ENCODE measurements around the gene DDX17. TPM values are rescaled to one million over a fixed set of nuclear protein-coding genes. Genes with fewer than 3 reads are reported as not detected.

Gene DDX17
- total RNA-seq, 1 donor from 2014 or later, result 742 TPM

DNA sequence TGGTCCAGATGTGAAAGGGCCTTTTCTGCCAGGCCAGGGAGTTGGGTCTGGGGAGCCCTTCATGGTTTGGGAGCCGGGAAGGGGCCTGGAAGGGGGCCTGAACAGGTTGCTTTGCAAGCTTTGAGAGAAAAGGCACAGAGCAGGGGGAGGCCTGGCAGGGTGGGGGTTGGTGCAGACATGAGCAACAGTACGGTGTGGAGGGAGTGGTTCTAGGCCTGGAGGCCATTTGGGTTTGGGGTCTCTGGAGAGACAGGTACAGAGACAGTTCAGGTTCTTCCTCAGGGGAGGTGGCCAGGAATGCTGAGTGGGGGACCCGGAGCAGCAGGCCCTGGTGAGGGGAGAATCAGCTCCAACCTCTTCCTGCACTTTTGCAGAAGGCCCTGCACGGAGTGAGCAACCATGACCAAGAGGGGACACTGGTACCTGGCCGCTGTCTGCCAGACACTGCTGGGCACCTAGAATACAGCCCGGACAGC is 36.8 kb downstream of the DDX17 start:
- peak; percentile 51 for DNase-seq (ENCODE audit: low spot score)
- intact Hi-C loops (cut with DNase I), result no loop called here

GRCh38 chr22:38468443-38469305 is 37.4 kb downstream of the DDX17 start:
- ATAC-seq, result peak; percentile 15
- peak; percentile 57 for DNase-seq (ENCODE audit: low spot score)
- intact Hi-C loops (cut with DNase I), result no loop called here

More for the DNA sequence above, 36.8 kb downstream of the DDX17 start:
- no peak for ATAC-seq

GRCh38 chr22:38467904-38468442 is 38.1 kb downstream of the DDX17 start, which contains the start of gene KDELR3:
Gene KDELR3, plus strand, starts transcription at chr22:38468096. Its CDS starts 138 bp downstream, at chr22:38468234.
- peak; percentile 86 for ATAC-seq
- peak; percentile 86 for DNase-seq (ENCODE audit: low spot score)
- intact Hi-C loops (cut with DNase I), result no loop called here

DNA sequence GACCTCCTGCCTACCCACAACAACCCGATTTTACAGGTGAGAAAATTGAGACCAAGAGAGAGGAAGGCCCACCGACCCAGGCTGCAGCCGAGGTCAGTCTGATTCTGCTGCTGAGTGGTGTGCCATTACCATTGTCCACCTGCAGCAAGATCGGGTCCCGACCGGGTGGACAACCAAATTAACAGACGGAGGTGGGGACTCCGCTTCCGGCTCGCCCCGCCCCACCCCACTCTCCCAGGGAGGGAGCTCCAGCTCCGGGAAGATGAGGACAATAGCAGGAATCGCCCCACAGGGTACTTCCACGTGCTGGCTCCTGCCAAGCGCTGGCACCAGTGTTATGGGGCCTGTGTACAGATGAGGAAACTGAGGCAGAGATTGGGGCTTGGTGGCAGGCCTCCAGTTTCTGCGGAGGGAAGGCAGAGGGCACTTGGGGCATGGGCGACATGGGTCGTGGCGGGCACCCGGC is 38.6 kb downstream of the DDX17 start:
- peak; percentile 61 for DNase-seq (ENCODE audit: low spot score)
- peak; percentile 12 for ATAC-seq
- intact Hi-C loops (cut with DNase I), result no loop called here

- DNase-seq (ENCODE audit: low spot score) (no peak), ATAC-seq (no peak)
- intact Hi-C loops (cut with DNase I), result no loop called here
These were observed 40.2 kb downstream of the DDX17 start for GRCh38 chr22:38465673-38466490.

DNA sequence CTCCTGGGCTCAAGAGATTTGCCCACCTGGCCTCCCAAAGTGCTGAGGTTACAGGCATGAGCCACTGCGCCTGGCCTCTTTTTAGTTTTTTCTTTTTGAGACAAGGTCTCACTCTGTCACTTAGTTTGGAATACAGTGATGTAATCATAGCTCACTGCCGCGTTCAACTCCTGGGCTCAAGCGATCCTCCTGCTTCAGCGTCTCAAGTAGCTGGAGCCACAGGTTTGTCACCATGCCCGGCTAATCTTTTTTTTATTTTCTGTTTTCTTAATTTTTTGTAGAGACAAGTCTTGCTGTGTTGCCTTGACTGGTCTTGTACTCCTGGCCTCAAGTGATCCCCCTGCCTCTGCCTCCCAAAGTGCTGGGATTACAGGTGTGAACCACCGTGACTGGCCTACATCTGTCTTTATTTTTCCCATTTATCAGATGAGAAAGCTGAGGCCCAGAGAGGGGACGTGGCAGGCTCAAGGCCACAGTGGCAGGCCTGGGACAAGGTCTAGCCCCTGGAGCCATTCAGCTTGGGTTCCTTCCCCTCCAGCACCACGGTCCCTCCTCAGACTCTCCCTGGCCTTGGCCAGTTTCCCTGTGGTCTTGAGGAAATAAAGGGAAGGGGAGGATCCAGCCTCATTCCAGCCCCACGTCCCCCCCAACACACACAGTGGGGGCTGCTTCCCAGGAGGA is 41.0 kb downstream of the DDX17 start:
- DNase-seq (ENCODE audit: low spot score), result no peak
- no peak for ATAC-seq
- intact Hi-C loops (cut with DNase I), result no loop called here

DNA sequence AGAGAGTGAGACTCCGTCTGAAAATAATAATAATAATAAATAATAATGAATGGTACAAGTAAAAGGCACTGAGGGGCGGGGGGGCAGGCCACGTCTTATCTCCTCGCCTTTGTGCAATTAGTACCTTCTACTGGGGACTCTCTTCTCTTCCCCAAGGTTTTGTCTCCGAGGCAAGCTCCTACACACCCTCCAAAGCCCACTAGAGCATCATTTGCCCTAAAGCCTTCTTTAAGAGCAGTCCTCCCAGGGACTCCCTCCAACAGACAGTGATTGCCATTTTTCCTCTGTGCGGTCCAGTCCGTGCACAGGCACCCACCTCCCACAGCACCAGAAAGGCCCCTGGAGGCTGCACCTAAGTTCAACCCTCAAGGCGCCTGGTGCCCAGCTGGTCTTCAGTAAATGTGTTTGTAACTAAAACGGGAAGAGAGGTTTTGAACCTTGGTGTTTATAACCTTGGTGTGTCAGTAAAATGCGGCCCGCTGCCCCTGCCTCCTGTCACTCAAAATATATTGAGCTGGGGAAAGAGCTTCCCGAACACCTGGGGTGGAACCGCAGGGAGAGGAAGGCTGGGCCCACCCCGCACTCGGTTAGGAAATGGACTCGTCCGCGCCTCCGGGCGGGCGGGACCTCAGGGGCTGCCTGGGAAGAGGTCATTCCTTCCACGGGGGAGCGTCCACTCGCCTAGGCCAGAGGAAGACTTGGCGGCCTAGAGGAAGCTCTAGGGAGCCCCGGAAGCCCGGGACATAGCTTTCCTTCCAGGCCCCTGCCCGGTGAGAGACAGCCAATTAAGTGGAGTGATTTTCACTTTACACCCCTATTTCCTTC is 42.9 kb downstream of the DDX17 start:
- intact Hi-C loops (cut with DNase I), result no loop called here
- ATAC-seq (peak; percentile 43), DNase-seq (ENCODE audit: low spot score) (peak; percentile 72)

GRCh38 chr22:38461414-38462081 is 44.6 kb downstream of the DDX17 start:
- DNase-seq (ENCODE audit: low spot score) (peak; percentile 89), ATAC-seq (peak; percentile 85)
- intact Hi-C loops (cut with DNase I), result no loop called here

GRCh38 chr22:38461057-38461413 is 45.1 kb downstream of the DDX17 start:
- DNase-seq (ENCODE audit: low spot score), result no peak
- peak; percentile 36 for ATAC-seq
- intact Hi-C loops (cut with DNase I), result no loop called here

DNA sequence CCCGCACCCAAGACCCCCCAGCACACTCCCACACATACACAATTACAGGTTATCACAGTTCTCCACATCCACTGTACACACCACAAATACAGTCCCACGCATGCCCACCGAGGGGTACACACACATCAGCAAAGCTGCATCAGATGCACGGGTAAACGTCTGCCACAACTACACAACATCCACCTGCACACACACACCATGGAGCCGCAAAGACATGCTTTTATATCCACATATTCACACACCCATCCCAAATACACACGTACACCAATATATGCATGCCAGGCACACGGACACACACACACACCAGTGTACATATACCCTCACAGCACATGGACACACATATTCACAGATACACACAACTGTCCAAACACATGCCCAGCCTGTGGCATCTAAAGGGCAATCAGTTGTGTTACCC is 45.7 kb downstream of the DDX17 start:
- no peak for DNase-seq (ENCODE audit: low spot score)
- intact Hi-C loops (cut with DNase I), result no loop called here

DNA sequence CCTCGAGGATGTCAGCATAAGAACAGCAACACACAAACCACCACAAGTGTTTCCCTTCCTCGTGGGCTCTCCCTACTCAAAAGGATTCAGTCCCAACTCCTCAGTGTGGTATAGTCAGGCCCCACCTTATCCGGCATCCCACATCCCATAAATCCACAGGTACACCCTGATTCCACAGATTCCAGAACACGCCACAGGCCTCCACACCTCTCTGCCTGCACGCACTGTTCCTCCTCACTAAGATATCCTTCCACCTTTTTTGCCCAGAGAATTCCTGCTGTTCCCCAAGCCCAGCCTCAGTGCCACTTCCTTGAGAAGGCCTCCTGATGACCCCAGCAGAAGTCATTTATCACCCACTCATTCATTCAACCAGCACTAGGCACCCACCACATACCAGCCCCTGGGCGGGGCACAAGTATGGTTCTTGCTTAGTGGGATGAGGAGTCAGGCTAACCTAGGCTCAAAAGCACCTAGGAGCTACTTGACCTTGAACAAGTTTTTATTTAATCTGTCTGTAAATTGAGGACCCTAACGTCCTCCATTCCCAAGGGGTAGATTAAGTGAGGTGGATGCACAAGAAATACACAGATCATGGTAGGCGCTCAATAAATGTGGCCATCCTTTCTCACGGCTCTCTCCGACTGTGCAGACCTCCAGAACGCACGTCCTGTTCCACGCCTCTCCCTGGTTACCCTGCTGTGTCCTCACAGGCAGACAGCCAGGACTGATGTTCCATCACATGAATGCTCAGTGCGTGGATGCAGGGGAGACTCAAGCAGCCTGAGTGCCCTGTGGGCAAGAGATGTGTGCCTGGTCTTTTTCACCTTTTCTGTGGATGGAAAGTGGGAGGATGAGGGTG is 49.0 kb downstream of the DDX17 start:
- ATAC-seq (no peak), DNase-seq (ENCODE audit: low spot score) (no peak)
- intact Hi-C loops (cut with DNase I), result no loop called here

More for the DNA sequence above, 45.7 kb downstream of the DDX17 start:
- no peak for ATAC-seq

- ATAC-seq, result no peak
- no peak for DNase-seq (ENCODE audit: low spot score)
- intact Hi-C loops (cut with DNase I), result no loop called here
These were observed 49.8 kb downstream of the DDX17 start for GRCh38 chr22:38456272-38456835.

- ATAC-seq (no peak), DNase-seq (ENCODE audit: low spot score) (no peak)
- intact Hi-C loops (cut with DNase I), result no loop called here
These were observed 50.4 kb downstream of the DDX17 start for GRCh38 chr22:38455530-38456271.

DNA sequence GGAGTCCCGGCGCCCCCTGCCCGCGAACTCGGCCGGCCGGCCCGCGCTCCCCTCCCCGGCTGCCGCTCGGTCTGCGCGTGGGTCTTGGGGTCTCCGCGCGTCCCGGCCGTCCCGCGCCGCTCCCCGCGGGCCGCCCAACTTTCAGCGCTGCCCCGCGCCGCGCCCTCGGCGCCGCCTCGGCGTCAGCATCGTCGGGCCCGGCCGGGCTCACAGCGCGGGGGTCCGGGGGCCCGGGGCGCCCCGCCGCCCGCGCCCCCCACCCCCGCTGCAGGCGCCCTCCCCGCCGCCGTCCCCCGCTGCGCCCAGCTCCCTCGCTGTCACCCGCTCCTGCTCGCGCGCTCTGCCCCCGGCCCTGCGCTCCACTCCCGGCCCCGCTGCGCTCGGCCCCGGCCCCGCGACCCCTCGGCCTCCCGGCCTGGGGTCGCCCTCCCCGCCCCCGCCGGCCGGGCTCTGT is 51.0 kb downstream of the DDX17 start, which contains the start of gene KCNJ4:
Gene KCNJ4, minus strand, starts transcription at position 124 of the 454 bp plus-strand sequence. CDS start 27,067 bp downstream, outside the sequence.
- intact Hi-C loops (cut with DNase I), result no loop called here
- DNase-seq (ENCODE audit: low spot score) (no peak), ATAC-seq (no peak)

- intact Hi-C loops (cut with DNase I), result no loop called here
- DNase-seq (ENCODE audit: low spot score), result no peak
These were observed 51.6 kb downstream of the DDX17 start for GRCh38 chr22:38454353-38455075.

More at GRCh38 chr22:38454353-38455075, 51.6 kb downstream of the DDX17 start:
- ATAC-seq, result peak; percentile 24

Measured in sciatic nerve (tissue), 2 donors.